B cell (primary cell): ENCODE measurements around the gene PACC1.

Experiments used
- CTCF ChIP-seq: fragments of 200-600 bp; IDR thresholded peaks from one replicate; pipeline ENCODE4 v1.8.0; 2022; ENCODE audit warnings: antibody characterized with exemption, mild to moderate bottlenecking
- EZH2 ChIP-seq: IDR thresholded peaks from 2 replicates; pipeline ENCODE4 v1.6.1; 2012; ENCODE audit warnings: borderline replicate concordance, low read depth, mild to moderate bottlenecking, moderate library complexity, low read length; ENCODE audit not compliant: insufficient read depth, poor library complexity, severe bottlenecking

- TF ChIP-seq CTCF = no peak
- no peak for TF ChIP-seq EZH2
Measured at GRCh38 chr1:212401042-212401441, 13.6 kb downstream of the PACC1 start.
